Measurements from ENCODE around the gene MAPK8.
A peak's percentile ranks its signal among the peaks of the same experiment; 100 is the strongest.

MAPK8 gene

DNA sequence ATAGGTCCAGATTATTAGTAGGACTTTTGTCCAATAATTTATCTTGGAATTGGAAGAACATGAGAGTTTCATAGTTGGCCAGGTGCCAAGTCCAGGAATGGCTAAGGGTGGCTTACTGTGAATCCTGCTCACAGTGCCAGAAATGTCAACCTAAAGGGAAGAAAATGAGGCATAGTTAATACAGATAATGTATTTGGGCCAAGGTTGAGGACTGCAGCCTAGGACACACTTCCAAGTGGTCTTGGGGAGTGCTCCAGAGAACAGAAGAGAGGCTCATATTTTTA, 78.2 kb downstream of the MAPK8 start:
- no peak for DNase-seq (ENCODE audit: low spot score)

DNA sequence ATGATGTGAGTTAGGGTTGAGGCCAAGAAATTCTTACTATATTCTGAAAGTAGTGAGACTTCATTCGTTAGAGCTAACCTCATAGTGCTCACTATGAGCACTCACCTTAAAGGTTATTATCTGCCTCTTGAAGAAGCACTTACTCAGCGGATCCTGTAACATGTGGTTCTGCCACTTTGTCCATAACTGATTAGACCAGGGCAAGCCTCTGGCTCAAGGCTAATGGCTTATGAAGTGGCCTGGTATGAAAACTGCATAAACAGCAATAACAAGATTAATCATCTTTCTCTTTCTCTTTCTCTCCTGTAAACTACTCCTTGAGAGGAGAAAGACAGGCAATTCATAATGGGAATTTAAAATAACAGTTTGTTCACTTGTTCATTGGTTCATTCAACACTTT, 82.8 kb downstream of the MAPK8 start:
- DNase-seq (ENCODE audit: low spot score), result no peak

DNA sequence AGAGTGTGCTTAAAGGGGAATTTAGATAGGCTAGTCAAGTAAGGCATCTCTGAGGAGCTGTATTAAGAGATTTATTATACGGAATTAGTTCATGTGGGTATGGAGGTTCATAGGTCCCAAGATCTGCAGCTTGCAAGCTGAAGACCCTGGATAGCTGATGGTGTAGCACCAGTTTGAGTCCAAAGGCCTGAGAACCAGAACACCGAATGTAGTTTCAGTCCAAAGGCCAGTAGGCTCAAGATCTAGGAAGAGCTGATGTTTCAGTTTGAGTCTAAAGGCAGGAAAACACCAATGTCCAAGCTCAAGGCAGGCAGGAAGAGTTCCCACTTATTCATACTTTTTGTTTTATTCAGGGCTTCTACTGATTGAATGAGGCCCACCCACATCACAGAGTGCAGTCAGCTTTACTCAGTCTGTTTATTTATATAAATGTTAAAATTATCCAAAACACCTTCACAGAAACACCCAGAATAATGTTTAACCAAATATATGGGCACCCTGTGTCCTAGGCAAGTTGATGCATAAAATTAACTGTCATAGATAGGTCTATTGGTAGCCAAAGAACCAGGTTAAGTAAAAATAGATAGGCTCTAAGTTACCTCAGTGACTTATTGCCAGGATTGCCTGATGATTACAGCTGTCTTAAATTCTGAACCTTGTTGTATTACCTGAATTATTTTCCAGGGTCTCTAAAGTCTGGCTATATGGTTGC, 83.5 kb downstream of the MAPK8 start:
- no peak for DNase-seq (ENCODE audit: low spot score)

DNA sequence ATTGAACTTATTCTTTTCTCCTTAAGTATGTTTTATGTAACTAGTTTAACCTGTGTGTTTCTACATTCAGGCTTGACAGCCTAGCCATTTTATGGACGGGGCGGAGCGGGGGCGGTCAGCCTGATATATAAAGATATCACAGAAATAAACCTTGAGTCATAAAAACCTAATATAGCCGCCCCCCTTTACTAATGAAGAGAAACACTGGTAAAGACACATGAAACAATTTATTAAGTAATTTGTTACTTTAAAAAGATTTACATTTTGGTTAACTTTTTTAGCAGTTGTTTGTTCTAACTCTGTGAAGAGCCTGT, 84.0 kb downstream of the MAPK8 start:
- no peak for DNase-seq (ENCODE audit: low spot score)

DNA sequence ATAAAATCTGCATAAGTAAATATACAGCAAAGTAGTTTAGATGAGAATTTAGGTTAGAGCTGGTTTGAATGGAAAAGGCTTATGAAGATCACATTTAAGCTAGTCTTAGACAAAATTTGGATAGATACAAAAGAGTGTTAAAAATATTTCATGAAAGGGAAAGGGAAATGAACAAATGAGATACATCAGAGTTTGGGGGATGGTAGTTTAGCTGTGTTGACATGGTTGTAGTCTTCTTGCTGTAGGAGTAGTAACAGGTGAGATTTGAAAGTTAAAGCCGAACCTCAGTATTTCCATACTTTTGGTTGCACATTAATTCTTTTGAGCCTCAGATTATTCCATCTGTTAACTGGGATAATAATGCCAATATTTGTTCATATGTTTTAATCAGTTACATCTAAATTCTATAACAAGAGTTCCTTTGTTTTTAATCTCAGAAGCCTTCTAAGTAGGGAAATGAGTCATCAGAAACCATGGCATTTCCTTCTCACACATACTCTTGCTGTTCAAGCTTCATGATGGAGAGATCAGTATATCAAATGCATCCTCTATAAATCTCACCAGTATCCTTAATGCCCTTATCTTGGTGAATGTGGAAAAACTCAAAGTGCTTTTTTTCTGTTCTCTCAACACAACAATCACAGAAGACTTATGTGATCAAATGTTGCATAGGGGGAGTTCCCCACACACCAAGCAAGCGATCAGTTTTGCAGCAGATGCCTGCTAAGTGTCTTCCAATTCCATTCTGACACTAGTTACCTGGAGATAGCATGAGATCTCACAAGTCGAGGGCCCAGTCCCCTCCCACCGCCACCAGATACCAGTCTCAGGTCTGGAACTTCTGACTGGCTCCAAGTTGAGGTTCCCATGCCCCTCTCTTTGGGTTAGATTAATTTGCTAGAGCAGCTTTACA, 84.7 kb downstream of the MAPK8 start:
- no peak for DNase-seq (ENCODE audit: low spot score)

DNA sequence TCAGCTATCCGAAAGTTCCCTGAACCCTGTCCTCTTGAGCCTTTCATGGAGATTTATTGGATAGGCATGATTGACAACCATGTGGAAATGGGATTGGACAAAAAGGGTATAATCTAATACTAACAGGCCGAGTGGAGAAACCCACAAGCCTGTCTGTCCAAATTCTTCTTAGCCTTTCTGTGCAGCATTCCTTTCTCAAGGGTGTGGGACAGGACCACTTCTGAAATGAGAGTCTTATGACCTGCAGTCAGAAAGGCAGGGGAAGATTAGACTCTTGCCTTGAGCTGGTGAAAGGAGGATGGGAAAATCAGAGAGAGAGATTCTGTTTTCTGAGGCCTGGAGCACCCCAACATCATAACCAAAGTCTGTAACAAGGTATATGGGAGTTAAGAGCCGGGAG, 85.5 kb downstream of the MAPK8 start:
- no peak for DNase-seq (ENCODE audit: low spot score)

DNA sequence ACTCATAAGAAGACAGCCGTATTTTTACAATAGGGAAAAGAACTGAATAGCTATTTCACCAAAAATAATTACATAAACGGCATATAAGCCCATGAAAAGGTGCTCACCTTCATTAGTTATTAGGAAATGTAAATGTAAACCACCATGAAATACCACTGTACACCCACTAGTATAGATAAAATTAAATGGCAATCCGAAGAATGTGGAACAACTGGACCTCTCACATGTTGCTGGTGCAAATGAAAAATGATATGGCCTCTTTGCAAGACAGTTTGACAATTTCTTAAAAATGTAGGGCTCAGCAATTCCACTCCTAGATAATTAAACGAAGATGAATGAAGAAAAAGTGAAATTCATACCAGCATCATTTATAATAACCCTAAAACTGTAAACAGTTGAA, 91.8 kb downstream of the MAPK8 start:
- no peak for DNase-seq (ENCODE audit: low spot score)

DNA sequence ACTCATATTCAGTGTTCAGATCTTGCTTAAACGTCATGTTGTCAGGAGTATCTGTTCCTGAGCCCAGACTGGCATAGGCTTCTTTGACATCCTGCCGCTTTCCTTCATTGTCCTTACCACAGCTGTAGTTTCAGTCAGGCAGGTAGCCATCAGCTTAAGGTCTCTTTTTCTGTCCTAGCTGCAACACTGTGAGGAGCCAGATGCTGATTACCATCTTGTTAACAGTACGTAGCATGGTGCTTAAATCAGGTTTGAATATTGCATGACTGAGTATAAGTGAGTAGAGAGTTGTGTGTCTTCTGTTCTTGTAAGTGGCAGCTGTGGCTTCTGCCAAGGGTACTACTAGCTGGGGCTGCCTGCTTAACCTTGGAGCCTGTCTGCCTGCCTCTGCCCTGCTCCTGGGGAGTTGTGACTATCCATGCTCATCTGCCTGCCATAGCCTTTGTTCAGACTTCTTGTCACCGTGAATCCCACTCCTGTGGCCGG, 92.6 kb downstream of the MAPK8 start:
- DNase-seq (ENCODE audit: low spot score), result no peak

DNA sequence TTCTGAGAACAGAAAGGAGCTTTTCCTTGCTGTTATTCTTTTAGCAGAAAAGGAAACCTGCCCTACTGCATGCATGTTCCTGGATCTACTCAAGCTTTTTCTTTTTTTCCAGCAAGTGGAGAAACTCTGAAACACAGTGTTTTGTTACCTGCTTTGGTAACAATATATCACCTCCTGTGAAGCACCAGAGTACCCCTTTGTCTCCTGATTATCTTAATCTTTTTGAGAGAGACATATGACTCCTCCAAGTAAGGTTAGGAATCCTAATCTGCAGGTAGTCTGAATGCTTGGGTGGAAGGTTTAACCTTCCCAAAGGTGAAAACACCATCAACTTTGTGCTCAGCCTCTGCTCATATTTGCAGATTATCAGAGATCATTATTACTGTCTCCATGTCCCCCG, 93.1 kb downstream of the MAPK8 start:
- no peak for DNase-seq (ENCODE audit: low spot score)

DNA sequence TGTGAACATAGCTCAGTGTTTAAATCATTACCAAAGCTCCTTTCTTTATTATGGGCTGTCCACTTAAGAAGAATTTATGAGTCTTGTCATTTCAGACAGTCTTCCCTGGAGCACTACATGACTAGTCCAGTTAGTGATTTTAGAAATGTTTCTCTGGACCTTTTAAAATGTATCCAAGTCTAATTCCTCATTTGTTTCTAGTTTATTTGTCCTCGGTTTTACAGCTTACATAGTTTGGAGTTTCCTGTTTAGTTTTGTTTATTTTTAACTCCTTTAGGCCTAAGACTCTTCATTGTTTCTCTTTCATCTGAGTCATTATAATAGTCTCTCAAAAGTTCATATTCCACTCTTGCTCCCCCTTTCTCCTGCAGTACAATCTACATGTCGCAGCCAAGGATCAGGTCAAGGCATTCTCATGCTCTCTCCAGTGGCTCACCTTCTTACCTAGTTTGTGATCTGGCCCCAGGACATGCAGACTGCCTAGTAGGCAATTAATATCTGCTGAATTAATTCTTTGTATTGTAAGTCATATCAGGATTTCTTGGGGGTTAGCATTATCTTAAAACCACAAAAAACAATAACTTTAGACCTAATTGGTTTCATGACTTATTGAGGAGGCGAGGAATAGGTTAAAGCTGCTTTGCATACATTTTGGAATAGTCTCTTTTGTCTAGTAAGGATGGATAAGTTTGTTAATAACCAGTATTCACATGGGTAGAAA, 93.8 kb downstream of the MAPK8 start:
- DNase-seq (ENCODE audit: low spot score), result no peak

DNA sequence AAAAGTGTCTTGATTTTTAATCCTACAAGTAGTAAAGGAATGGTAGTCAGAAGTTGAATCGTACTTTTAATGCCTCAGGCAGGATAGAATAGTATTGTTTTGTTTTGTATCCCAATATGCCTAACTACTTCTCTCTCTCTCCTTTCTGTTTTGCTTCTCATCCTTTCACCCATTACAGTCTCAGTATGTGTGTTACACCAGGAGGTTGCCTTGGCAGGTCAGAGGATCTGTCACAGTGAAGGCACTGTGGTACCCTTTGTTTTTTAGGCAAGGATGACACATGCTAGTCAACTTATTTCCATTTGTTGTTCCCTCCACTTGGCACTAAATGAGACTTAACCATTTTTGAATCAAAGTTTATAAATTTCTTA, 94.4 kb downstream of the MAPK8 start:
- no peak for DNase-seq (ENCODE audit: low spot score)

DNA sequence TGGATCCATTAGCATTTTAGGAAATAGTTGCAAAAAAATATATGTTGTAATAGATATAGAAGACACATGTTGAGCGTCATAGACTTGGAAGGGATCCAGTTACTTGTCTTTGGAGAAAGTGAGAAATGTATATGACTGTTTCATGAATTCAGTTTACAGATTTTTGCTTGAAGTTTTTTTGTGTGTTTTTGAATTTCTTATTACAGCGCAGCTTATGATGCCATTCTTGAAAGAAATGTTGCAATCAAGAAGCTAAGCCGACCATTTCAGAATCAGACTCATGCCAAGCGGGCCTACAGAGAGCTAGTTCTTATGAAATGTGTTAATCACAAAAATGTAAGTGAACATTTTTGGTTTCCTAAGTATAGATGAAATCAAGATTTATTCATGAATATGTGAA, 98.2 kb downstream of the MAPK8 start:
- DNase-seq (ENCODE audit: low spot score), result no peak

DNA sequence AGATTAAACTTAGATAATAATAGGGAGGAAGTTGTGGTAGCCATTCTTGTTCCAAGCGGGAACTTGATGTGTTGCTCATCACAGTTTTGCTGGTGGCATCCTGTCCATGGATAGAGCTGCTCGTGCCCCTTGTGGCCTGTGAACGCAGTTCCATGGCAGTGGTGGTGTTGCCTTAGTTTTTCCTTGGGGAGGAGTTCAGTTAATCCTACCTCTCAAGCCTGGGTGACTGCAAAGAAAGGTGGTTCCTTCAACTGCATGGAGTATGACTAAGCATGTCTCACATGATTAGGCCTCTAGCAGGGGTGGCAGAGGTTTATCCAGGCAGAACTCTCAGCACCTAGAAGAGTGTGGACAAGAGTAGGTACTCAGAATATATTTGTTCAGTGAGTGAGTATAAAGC, 99.7 kb downstream of the MAPK8 start:
- DNase-seq (ENCODE audit: low spot score), result no peak

DNA sequence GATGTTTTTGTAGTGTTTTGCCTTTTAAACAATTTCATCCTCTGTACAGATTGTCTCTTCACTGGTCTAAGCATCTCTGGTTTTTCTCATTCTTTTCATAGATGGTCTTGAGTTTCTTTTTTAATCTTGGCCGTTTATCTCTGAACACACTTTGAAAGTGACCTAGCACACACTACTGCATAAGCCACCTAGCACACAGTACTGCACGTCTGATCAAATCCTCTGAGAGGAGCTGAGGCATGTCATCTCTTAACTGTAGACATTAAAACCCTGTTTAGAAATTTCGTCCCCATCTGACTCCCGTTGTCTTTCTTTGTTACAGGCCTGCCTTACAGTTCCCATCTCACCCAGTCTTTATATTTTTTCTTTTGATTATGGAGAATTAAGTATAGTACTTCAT, 100.2 kb downstream of the MAPK8 start:
- no peak for DNase-seq (ENCODE audit: low spot score)

DNA sequence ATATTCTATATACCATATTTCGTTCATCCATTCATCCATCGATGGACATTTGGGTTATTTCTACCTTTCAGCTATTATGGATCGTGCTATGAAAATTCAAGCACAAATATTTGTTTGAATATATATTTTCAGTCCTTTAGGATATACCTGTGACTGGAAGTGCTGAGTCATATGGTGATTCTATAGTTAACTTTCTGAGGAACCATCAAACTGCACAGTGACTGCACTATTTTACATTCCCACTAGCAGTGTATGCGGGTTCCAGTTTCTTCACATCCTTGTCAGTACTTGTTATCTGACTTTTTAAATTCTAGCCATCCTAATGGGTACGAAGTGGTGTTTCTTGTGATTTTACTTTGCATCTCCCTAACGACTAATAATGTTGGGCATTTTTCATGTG, 104.0 kb downstream of the MAPK8 start:
- DNase-seq (ENCODE audit: low spot score), result no peak

DNA sequence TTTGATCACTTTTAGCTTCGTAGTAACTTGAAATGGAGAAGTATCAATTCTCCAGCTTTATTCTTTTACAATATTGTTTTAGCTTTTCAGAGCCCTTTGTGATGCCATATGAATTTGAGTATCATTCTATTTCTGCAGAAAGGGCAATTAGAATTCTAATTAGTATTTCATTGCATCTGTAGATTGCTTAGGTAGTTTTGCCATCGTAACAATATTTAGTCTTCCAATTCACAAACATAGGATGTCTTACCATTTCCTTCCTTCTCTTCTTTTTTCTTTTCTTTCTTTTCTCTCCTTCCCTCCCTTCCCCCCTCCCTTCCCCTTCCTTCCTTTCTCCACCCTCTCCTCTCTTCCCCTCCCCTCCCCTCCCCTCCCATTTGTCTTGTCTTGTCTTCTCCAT, 105.0 kb downstream of the MAPK8 start:
- no peak for DNase-seq (ENCODE audit: low spot score)

DNA sequence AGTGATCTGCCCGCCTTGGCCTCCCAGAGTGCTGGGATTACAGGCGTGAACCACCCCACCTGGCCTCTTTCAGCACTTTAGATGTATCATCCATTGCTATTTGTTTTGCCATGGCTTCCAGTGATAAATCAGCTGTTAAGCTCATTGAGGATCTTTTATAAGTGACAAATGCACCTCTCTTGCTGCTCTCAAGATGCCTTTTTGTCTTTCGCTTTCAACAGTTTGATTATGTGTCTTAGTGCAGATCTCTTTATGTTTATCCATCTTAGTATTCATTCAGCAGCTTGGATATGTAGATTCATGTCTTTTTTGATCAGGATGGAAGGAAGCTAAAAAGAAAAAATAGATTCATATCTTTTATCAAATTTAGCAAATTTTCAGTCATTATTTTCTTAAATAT, 105.6 kb downstream of the MAPK8 start:
- no peak for DNase-seq (ENCODE audit: low spot score)

DNA sequence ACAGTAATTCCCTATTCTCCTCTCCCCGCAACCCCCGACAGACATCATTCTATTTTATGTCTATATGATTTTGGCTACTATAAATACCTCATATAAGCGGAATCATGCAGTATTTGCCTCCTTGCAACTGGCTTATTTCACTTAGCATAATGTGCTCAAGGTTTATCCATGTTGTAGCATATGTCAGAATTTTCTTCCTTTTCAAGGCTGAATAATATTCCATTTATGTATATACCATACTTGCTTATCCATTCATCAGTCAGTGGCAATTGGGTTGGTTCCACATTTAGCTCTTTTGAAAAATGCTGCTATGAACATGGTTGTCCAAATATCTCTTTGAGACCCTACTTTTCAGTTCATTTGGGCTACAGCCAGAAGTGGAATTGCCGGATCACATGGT, 106.5 kb downstream of the MAPK8 start:
- DNase-seq (ENCODE audit: low spot score), result no peak

DNA sequence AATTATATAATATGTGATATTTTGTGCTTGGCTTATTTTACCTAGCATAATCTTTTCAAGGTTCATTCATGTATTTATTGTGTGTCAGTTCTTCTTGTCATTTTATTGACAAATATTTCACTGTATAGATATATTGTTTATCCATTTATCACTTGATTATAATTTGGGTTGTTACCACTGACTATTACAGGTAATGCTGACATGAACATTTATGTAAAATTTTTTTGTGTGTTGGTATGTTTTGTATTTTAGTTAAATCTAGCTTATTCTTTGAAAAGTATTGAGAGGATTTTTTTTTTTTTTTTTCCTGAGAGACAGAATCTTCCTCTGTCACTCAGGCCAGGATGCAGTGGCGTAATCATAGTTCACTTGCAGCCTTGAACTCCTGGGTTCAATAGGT, 107.7 kb downstream of the MAPK8 start:
- no peak for DNase-seq (ENCODE audit: low spot score)

DNA sequence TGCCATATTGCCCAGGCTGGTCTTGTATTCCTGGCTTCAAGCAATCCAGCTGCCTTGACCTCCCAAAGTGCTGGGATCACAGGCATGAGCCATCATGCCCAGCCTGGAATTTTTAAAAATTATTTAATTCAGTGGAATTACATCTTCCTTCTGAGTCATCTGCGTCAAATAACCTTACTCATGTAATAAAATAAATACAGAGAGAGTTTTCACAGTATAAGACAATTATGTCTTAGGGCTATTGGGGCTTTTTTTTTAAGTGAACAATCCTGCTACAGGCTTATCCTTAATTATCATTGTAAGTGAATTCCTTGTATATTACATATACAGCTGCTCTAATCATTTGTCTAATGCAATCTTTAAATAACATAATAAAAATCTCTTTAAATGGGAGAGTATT, 108.3 kb downstream of the MAPK8 start:
- peak; percentile 14 for DNase-seq (ENCODE audit: low spot score)

DNA sequence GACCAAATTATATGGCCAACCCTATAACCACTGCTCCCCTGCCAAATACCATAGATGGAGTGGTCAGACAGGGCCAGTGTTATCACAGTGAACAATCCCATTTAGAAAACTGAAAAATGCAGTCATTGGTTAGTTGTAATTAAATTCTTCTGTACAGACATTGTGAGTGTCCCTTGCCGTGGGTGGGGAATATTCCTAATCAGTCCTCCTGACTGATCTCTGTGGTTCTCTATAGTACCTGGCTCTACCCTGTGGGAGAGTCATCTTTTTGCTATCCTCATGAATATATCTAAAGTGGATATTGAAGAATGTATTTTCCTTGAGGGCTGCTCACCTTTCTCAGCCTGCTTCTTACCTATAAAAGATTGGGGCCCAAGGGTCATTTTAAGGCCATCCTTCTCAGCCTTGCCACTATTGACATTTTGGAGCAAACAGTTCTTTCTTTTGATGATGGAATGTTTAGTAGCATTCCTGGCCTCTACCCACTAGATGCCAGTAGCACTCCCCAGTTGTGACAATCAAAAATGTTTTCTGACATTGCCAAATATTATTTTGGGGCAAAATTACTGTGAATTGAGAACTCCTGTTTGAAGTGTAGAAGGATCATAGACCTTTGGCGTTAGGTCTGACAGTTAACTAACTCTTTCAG, 110.2 kb downstream of the MAPK8 start:
- DNase-seq (ENCODE audit: low spot score), result no peak

DNA sequence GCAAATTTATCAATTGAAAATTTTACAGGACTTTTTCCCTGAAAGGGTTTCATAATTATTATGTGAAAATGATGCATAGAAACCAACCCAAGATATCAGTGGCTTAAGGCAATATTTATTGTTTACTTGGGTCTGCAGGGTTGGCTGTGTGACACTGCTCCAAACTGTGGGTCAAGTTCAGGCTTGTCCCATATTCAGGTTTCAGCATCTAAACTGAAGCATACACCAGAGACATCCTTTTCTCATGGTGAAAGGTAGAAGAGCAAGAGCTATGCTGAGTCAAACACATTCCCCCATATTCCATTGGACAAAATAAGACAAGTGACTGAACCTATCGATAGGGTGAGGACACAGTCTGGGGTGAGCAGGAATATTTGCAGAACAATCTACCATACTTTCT, 110.9 kb downstream of the MAPK8 start:
- no peak for DNase-seq (ENCODE audit: low spot score)

Measured in hepatic stellate cell (primary cell).